PC-9 (cell line): ENCODE data around the gene SLX9. TPM values are rescaled to one million over a fixed set of nuclear protein-coding genes. Genes with fewer than 3 reads are reported as not detected.

Experiments used
- BruUV-seq: library from RNA; stranded (reverse); fragments of 400-500 nt; replicated peaks from 2 replicates; lab custom pipeline; 2021; lab: Mats Ljungman, UMichigan
- CTCF ChIA-PET: fragments of 300-600 bp; sonication (Branson Sonifier 250); formaldehyde crosslinking; loops from one replicate; lab custom pipeline; 2022; ENCODE audit warnings: antibody characterized with exemption; lab: Charles Lee
- POLR2A ChIA-PET: fragments of 300-600 bp; sonication (Branson Sonifier 250); formaldehyde crosslinking; loops from one replicate; lab custom pipeline; 2022; ENCODE audit warnings: antibody characterized with exemption; ENCODE audit not compliant: unreplicated experiment; lab: Charles Lee
- DNase-seq, 2 experiments: peaks; one replicate each; pipeline versions ENCODE4 v3.0.0 to v3.0.0-alpha.2; 2015 to 2022; ENCODE audit warnings: mixed read lengths in 1 of 2
- H2AFZ ChIP-seq: fragments of 200-600 bp; sonication (generic); 2 replicates; pipeline ENCODE4 v1.8.1; 2017; ENCODE audit warnings: antibody characterized with exemption
- H3F3A ChIP-seq: fragments of 200-600 bp; sonication (generic); 2 replicates; pipeline ENCODE4 v1.8.1; 2017; ENCODE audit warnings: antibody characterized with exemption, mild to moderate bottlenecking, low read depth; ENCODE audit not compliant: insufficient read depth
- H3K27ac ChIP-seq: fragments of 200-600 bp; sonication (generic); 2 replicates; pipeline ENCODE4 v1.6.1; 2016; ENCODE audit warnings: mixed run types
- H3K27me3 ChIP-seq: fragments of 200-600 bp; sonication (generic); 2 replicates; pipeline ENCODE4 v1.6.1; 2016; ENCODE audit warnings: low read depth, mixed run types; ENCODE audit not compliant: insufficient read depth
- H3K36me3 ChIP-seq: fragments of 200-600 bp; sonication (generic); 2 replicates; pipeline ENCODE4 v1.6.1; 2016; ENCODE audit warnings: low read depth, mixed run types
- H3K4me1 ChIP-seq: fragments of 200-600 bp; sonication (generic); replicated peaks from 2 replicates; pipeline ENCODE4 v1.6.1; 2016; ENCODE audit warnings: mixed run types; ENCODE audit not compliant: insufficient read depth
- H3K4me2 ChIP-seq: fragments of 200-600 bp; sonication (generic); 2 replicates; pipeline ENCODE4 v1.6.1; 2017; ENCODE audit warnings: mixed run types
- H3K4me3 ChIP-seq: fragments of 200-600 bp; sonication (generic); 2 replicates; pipeline ENCODE4 v1.6.1; 2016; ENCODE audit warnings: mixed run types
- H3K79me2 ChIP-seq: fragments of 200-600 bp; sonication (generic); 2 replicates; pipeline ENCODE4 v1.6.1; 2017; ENCODE audit warnings: low read depth, mixed run types
- H3K9me2 ChIP-seq: fragments of 200-600 bp; sonication (generic); 2 replicates; pipeline ENCODE4 v1.8.1; 2017; ENCODE audit warnings: mild to moderate bottlenecking; ENCODE audit not compliant: insufficient read depth
- H3K9me3 ChIP-seq: fragments of 200-600 bp; sonication (generic); 2 replicates; pipeline ENCODE4 v1.8.1; 2016; ENCODE audit warnings: low read depth; ENCODE audit not compliant: insufficient read depth
- H4K20me1 ChIP-seq: fragments of 200-600 bp; sonication (generic); 2 replicates; pipeline ENCODE4 v1.8.1; 2017; ENCODE audit not compliant: insufficient read depth
- CTCF ChIP-seq: fragments of 200-600 bp; sonication (generic); conservative IDR thresholded peaks from 2 replicates; pipeline ENCODE4 v1.6.1; 2017; ENCODE audit warnings: mixed run types, antibody characterized with exemption, mild to moderate bottlenecking, moderate library complexity
- EZH2 ChIP-seq: fragments of 200-600 bp; sonication (generic); IDR thresholded peaks from 2 replicates; pipeline ENCODE4 v1.8.0; 2017; ENCODE audit warnings: antibody characterized with exemption, low read depth
- intact Hi-C: fragments of 100-400 bp; cut with micrococcal nuclease; formaldehyde crosslinking; loops from one replicate; pipeline ENCODE4 v1.10.0; 2022; ENCODE audit not compliant: unreplicated experiment
- total RNA-seq: library from RNA; stranded (reverse); gene quantifications from 2 replicates; pipeline ENCODE4 v1.2.3, GENCODE V29; 2021

The SLX9 gene
- total RNA-seq, 1 experiment from 2014 or later, result 22.8 TPM

- no peaks in the 10 kb centered on the region for H3K36me3 ChIP-seq
- no peak overlapping the region for H3K4me3 ChIP-seq
- POLR2A ChIA-PET, result no interaction called here
- no peaks in the 10 kb centered on the region for H3K27me3 ChIP-seq
- no peaks in the 10 kb centered on the region for H3K9me2 ChIP-seq
- H3K27ac ChIP-seq, result no peak overlapping the region
- no peaks in the 10 kb centered on the region for H4K20me1 ChIP-seq
- no peaks in the 10 kb centered on the region for H3K9me3 ChIP-seq
- no peak for DNase-seq
- BruUV-seq, result no TSS peak
- H3K79me2 ChIP-seq, result no peaks in the 10 kb centered on the region
- no peaks in the 10 kb centered on the region for H3F3A ChIP-seq
- H3K4me2 ChIP-seq, result no peak overlapping the region
- H3K4me1 ChIP-seq, result no peaks in the 10 kb centered on the region
- intact Hi-C loops, result no loop called here
- no peak for TF ChIP-seq EZH2
- TF ChIP-seq CTCF, result no peak
- no peak overlapping the region for H2AFZ ChIP-seq
- CTCF ChIA-PET, result no interaction called here
Observed at GRCh38 chr21:44984792-44985440, 45.1 kb downstream of the SLX9 start.

- H3K79me2 ChIP-seq, result no peaks in the 10 kb centered on the region
- intact Hi-C loops, result no loop called here
- no peak overlapping the region for H3K27ac ChIP-seq
- DNase-seq, result no peak
- no peak overlapping the region for H2AFZ ChIP-seq
- no TSS peak for BruUV-seq
- POLR2A ChIA-PET, result no interaction called here
- H3K36me3 ChIP-seq, result no peaks in the 10 kb centered on the region
- H4K20me1 ChIP-seq, result no peaks in the 10 kb centered on the region
- H3F3A ChIP-seq, result no peaks in the 10 kb centered on the region
- no peak overlapping the region for H3K4me3 ChIP-seq
- CTCF ChIA-PET, result no interaction called here
- no peaks in the 10 kb centered on the region for H3K27me3 ChIP-seq
- TF ChIP-seq CTCF, result no peak
- TF ChIP-seq EZH2, result no peak
- H3K4me1 ChIP-seq, result no peaks in the 10 kb centered on the region
- no peaks in the 10 kb centered on the region for H3K9me2 ChIP-seq
- no peak overlapping the region for H3K4me2 ChIP-seq
- no peaks in the 10 kb centered on the region for H3K9me3 ChIP-seq
Observed at GRCh38 chr21:44985441-44986401, 45.9 kb downstream of the SLX9 start.

- BruUV-seq, result no TSS peak
- CTCF ChIA-PET, result no interaction called here
- intact Hi-C loops, result no loop called here
- no peak overlapping the region for H3K4me3 ChIP-seq
- H3K9me2 ChIP-seq, result no peaks in the 10 kb centered on the region
- TF ChIP-seq CTCF, result no peak
- TF ChIP-seq EZH2, result no peak
- H3K27ac ChIP-seq, result no peak overlapping the region
- H4K20me1 ChIP-seq, result no peaks in the 10 kb centered on the region
- H3K4me2 ChIP-seq, result no peak overlapping the region
- no peaks in the 10 kb centered on the region for H3K4me1 ChIP-seq
- no peaks in the 10 kb centered on the region for H3K27me3 ChIP-seq
- H2AFZ ChIP-seq, result no peak overlapping the region
- POLR2A ChIA-PET, result no interaction called here
- no peaks in the 10 kb centered on the region for H3F3A ChIP-seq
- no peaks in the 10 kb centered on the region for H3K79me2 ChIP-seq
- H3K36me3 ChIP-seq, result no peaks in the 10 kb centered on the region
- H3K9me3 ChIP-seq, result no peaks in the 10 kb centered on the region
- DNase-seq, result no peak
Observed at GRCh38 chr21:44986471-44987291, 46.9 kb downstream of the SLX9 start.
